H1 (cell line): ENCODE results near the gene MIX23. TPM values are rescaled to one million over a fixed set of nuclear protein-coding genes. Genes with fewer than 3 reads are reported as not detected.

Experiments used
- CTCF ChIA-PET: fragments of 300-600 bp; sonication (Branson Sonifier 250); formaldehyde crosslinking; loops from one replicate; lab custom pipeline; 2021; ENCODE audit not compliant: partially characterized antibody; lab: Charles Lee
- POLR2A ChIA-PET: fragments of 300-600 bp; sonication (Branson Sonifier 250); formaldehyde crosslinking; loops from one replicate; lab custom pipeline; 2021; ENCODE audit warnings: inconsistent platforms; ENCODE audit not compliant: partially characterized antibody; lab: Charles Lee
- DNase-seq, 2 experiments: peaks; one replicate each; pipeline versions ENCODE4 v3.0.0 to v3.0.0-alpha.2; 2010 to 2022; ENCODE audit warnings: low spot score in 2 of 2, low read depth in 1 of 2, mixed read lengths in 1 of 2
- FAIRE-seq: peaks from 2 replicates; lab custom pipeline; 2011; peaks lifted over from hg19 to GRCh38; lab: Jason Lieb, UNC
- H2AFZ ChIP-seq: 2 replicates; pipeline ENCODE4 v1.8.1; 2012; ENCODE audit warnings: low read length, inconsistent platforms
- H2AK5ac ChIP-seq: 2 replicates; pipeline ENCODE4 v1.6.1; 2013; ENCODE audit warnings: low read depth, low read length
- H2BK120ac ChIP-seq: replicated peaks from 2 replicates; pipeline ENCODE3; 2013; ENCODE audit warnings: low read depth, low read length, inconsistent platforms
- H2BK12ac ChIP-seq: 2 replicates; pipeline ENCODE4 v1.6.1; 2013; ENCODE audit warnings: low read depth, low read length
- H2BK15ac ChIP-seq: 2 replicates; pipeline ENCODE4 v1.6.1; 2013; ENCODE audit warnings: low read length
- H2BK20ac ChIP-seq: 2 replicates; pipeline ENCODE4 v1.6.1; 2013; ENCODE audit warnings: low read length
- H2BK5ac ChIP-seq: 2 replicates; pipeline ENCODE4 v1.6.1; 2013; ENCODE audit warnings: low read depth, low read length
- H3K14ac ChIP-seq: 2 replicates; pipeline ENCODE4 v1.6.1; 2013; ENCODE audit warnings: inconsistent platforms; ENCODE audit not compliant: insufficient read length
- H3K18ac ChIP-seq: 2 replicates; pipeline ENCODE4 v1.6.1; 2013; ENCODE audit warnings: low read length; ENCODE audit errors: extremely low read depth
- H3K23ac ChIP-seq: 2 replicates; pipeline ENCODE4 v1.6.1; 2013; ENCODE audit warnings: inconsistent platforms; ENCODE audit not compliant: insufficient read length
- H3K23me2 ChIP-seq: 2 replicates; pipeline ENCODE4 v1.6.1; 2013; ENCODE audit warnings: low read depth, low read length
- H3K27ac ChIP-seq: 2 replicates; pipeline ENCODE4 v1.6.1; 2011; ENCODE audit warnings: low read depth, low read length, inconsistent platforms
- H3K27me3 ChIP-seq, 4 experiments: replicated peaks in 1 of 4; 1 replicate in 1 of 4; 2 replicates in 3 of 4; pipeline versions ENCODE4 v1.6.1 to v1.8.1; 2011 to 2013; ENCODE audit warnings: low read length in 3 of 4, mild to moderate bottlenecking in 3 of 4, inconsistent platforms in 2 of 4, mixed read lengths in 2 of 4, moderate library complexity in 1 of 4; ENCODE audit not compliant: control insufficient read depth in 3 of 4, insufficient read depth in 3 of 4; ENCODE audit errors: extremely low read depth in 1 of 4
- H3K36me3 ChIP-seq, 4 experiments: 2 replicates each; pipeline versions ENCODE4 v1.6.1 to v1.8.1; 2011 to 2013; ENCODE audit warnings: mild to moderate bottlenecking in 4 of 4, low read length in 3 of 4, moderate library complexity in 2 of 4, control low read depth in 1 of 4, inconsistent platforms in 1 of 4; ENCODE audit not compliant: insufficient read depth in 4 of 4, control insufficient read depth in 2 of 4
- H3K4ac ChIP-seq: replicated peaks from 2 replicates; pipeline ENCODE3; 2013; ENCODE audit warnings: low read length, low read depth, mixed read lengths, inconsistent platforms; ENCODE audit not compliant: insufficient read length
- H3K4me1 ChIP-seq, 4 experiments: replicated peaks in 1 of 4; 1 replicate in 1 of 4; 2 replicates in 3 of 4; pipeline versions ENCODE4 v1.6.1 to v1.8.1; 2011 to 2013; ENCODE audit warnings: low read length in 3 of 4, inconsistent platforms in 2 of 4, mixed read lengths in 1 of 4; ENCODE audit not compliant: insufficient read depth in 4 of 4, control insufficient read depth in 3 of 4
- H3K4me2 ChIP-seq, 2 experiments: 2 replicates each; pipeline versions ENCODE4 v1.6.1 to v1.8.1; 2011 to 2013; ENCODE audit warnings: low read depth in 2 of 2, low read length in 2 of 2, control low read depth in 1 of 2, inconsistent platforms in 1 of 2, mild to moderate bottlenecking in 1 of 2; ENCODE audit not compliant: insufficient read depth in 1 of 2
- H3K4me3 ChIP-seq, 4 experiments: fragments of 200-600, 300-600 bp in 1 of 4; sonication (generic), shearing (Covaris generic), sonication (Bioruptor Twin) in 1 of 4; 2 replicates each; pipeline versions ENCODE4 v1.5.1 to v1.8.1; 2011 to 2016; ENCODE audit warnings: low read length in 4 of 4, low read depth in 3 of 4, control low read depth in 2 of 4, inconsistent platforms in 2 of 4, mild to moderate bottlenecking in 2 of 4, mixed read lengths in 1 of 4, moderate library complexity in 1 of 4; ENCODE audit not compliant: insufficient read depth in 2 of 4; ENCODE audit errors: extremely low read depth in 1 of 4
- H3K56ac ChIP-seq: replicated peaks from 2 replicates; pipeline ENCODE3; 2013; ENCODE audit warnings: low read depth, mild to moderate bottlenecking, mixed read lengths, low read length, inconsistent platforms; ENCODE audit not compliant: insufficient read length
- H3K79me1 ChIP-seq: 2 replicates; pipeline ENCODE4 v1.6.1; 2013; ENCODE audit warnings: low read depth, low read length, control low read depth
- H3K79me2 ChIP-seq, 2 experiments: 2 replicates each; pipeline versions ENCODE4 v1.6.1 to v1.8.1; 2012 to 2013; ENCODE audit warnings: low read length in 2 of 2, mild to moderate bottlenecking in 2 of 2, inconsistent platforms in 1 of 2; ENCODE audit not compliant: insufficient read depth in 2 of 2, control insufficient read depth in 1 of 2
- H3K9ac ChIP-seq, 4 experiments: replicated peaks in 1 of 4; 1 replicate in 1 of 4; 2 replicates in 3 of 4; pipeline versions ENCODE4 v1.6.1 to v1.8.1; 2011 to 2013; ENCODE audit warnings: low read depth in 3 of 4, low read length in 3 of 4, control low read depth in 2 of 4, mild to moderate bottlenecking in 2 of 4, moderate library complexity in 2 of 4, inconsistent platforms in 1 of 4; ENCODE audit errors: extremely low read depth in 1 of 4
- H3K9me3 ChIP-seq, 2 experiments: 2 replicates each; pipeline versions ENCODE4 v1.6.1 to v1.8.1; 2012 to 2013; ENCODE audit warnings: mild to moderate bottlenecking in 2 of 2, moderate library complexity in 2 of 2, control low read depth in 1 of 2, inconsistent platforms in 1 of 2, low read depth in 1 of 2, low read length in 1 of 2, mixed read lengths in 1 of 2; ENCODE audit not compliant: insufficient read depth in 2 of 2
- H4K20me1 ChIP-seq, 2 experiments: replicated peaks in 1 of 2; 2 replicates each; pipeline versions ENCODE3 to v1.8.1; 2011 to 2013; ENCODE audit warnings: inconsistent platforms in 2 of 2, low read length in 2 of 2, mild to moderate bottlenecking in 1 of 2; ENCODE audit not compliant: insufficient read depth in 2 of 2, control insufficient read depth in 1 of 2
- H4K5ac ChIP-seq: 2 replicates; pipeline ENCODE4 v1.6.1; 2013; ENCODE audit warnings: low read length, low read depth, mixed read lengths, inconsistent platforms; ENCODE audit not compliant: insufficient read length
- H4K8ac ChIP-seq: 2 replicates; pipeline ENCODE4 v1.8.0; 2013; ENCODE audit warnings: mild to moderate bottlenecking, moderate library complexity, low read length, inconsistent platforms; ENCODE audit not compliant: insufficient read depth; ENCODE audit errors: extremely low read depth
- H4K91ac ChIP-seq: replicated peaks from 2 replicates; pipeline ENCODE3; 2013; ENCODE audit warnings: low read length, mixed read lengths, inconsistent platforms; ENCODE audit not compliant: insufficient read length
- ASH2L ChIP-seq: fragments of 200-600, 300-600 bp; sonication (generic); IDR thresholded peaks from one replicate; pipeline ENCODE4 v1.7.1; 2017; ENCODE audit warnings: low read length
- NANOG ChIP-seq: IDR thresholded peaks from 2 replicates; pipeline ENCODE4 v1.6.1; 2011; ENCODE audit warnings: low read length, low read depth, mild to moderate bottlenecking, inconsistent platforms; ENCODE audit not compliant: insufficient read depth, poor library complexity, severe bottlenecking
- RFX5 ChIP-seq: IDR thresholded peaks from 2 replicates; pipeline ENCODE4 v1.6.1; 2011; ENCODE audit warnings: low read depth, low read length, improper control_type of control experiment, borderline replicate concordance
- WGBS, 2 experiments: shearing (Covaris generic) in 1 of 2; methylation state at CpG; one replicate each; pipeline versions ENCODE4 v1.1.6 to v1.1.7; 2013 to 2015; ENCODE audit warnings: low lambda C conversion rate in 2 of 2, mixed read lengths in 2 of 2, inconsistent platforms in 1 of 2, low coverage in 1 of 2, missing lambda C conversion rate in 1 of 2; ENCODE audit not compliant: insufficient replicate concordance in 2 of 2, insufficient coverage in 1 of 2, insufficient read length in 1 of 2; ENCODE audit errors: extremely low coverage in 1 of 2, missing lambda C conversion rate in 1 of 2; 5-methylcytosine and 5-hydroxymethylcytosine counted together
- polyA plus RNA-seq, 7 experiments: library from polyadenylated mRNA; depleted of rRNA in 3 of 7; stranded (reverse) in 5 of 7; unstranded in 2 of 7; fragments of >200 nt in 5 of 7; fragments of 200-250 nt in 2 of 7; gene quantifications; 1 replicate in 5 of 7; 2 replicates in 1 of 7; 4 replicates in 1 of 7; pipeline versions ENCODE4 v1.2.1 to v1.2.3, GENCODE V29; 2011 to 2013; ENCODE audit warnings: missing spikeins in 2 of 7, mixed read lengths in 2 of 7
- total RNA-seq: library from RNA; stranded (reverse); fragmentation: NEBNext Ultra II Directional; extraction: Animal tissue kit (Norgen Biotek cat#: 25700); gene quantifications from 2 replicates; pipeline ENCODE4 v1.2.1, GENCODE V29; 2021

The MIX23 gene
- total and polyA plus RNA-seq, 2 of the 8 experiments (the other 6 are each of a cell fraction or from before 2014, with no cell fraction given): 22.1 to 69.6 TPM

DNA sequence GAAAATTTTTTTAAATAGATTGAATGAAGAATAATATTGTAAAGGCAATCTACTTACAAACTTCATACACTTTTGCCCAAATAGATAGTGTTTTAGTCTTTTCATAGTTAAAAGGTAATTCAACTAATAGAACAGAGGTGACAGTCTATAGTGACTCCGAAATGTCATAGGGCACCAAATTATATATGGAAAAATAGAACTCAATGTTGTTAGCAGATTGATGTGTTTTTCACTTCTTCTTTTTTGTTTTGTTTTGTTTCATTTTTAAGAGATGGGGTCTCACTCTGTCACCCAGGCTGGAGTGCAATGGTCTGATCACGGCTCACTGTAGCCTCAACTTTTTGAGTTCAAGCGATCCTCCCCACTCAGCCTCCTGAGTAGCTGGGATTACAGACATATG is 57.3 kb downstream of the MIX23 start:
- Histone ChIP-seq H2BK120ac (no peak overlapping the region), H3K18ac (no peak overlapping the region), H4K20me1 (no peaks in the 10 kb centered on the region), H3K56ac (no peak overlapping the region), H4K5ac (no peak overlapping the region), H2BK20ac (no peak overlapping the region), H3K79me1 (no peaks in the 10 kb centered on the region), H3K4ac (no peak overlapping the region), H3K4me1 (no peaks in the 10 kb centered on the region), H3K79me2 (no peaks in the 10 kb centered on the region), H3K27me3 (no peaks in the 10 kb centered on the region), H2AK5ac (no peak overlapping the region), H3K36me3 (no peaks in the 10 kb centered on the region), H2BK15ac (no peak overlapping the region), H3K14ac (no peak overlapping the region), H4K8ac (no peak overlapping the region), H3K23ac (no peak overlapping the region), H3K23me2 (no peaks in the 10 kb centered on the region), H3K27ac (no peak overlapping the region), H3K9me3 (no peaks in the 10 kb centered on the region), H3K4me2 (no peak overlapping the region), H2BK12ac (no peak overlapping the region), H2BK5ac (no peak overlapping the region), H3K9ac (no peak overlapping the region), H4K91ac (no peak overlapping the region), H2AFZ (no peak overlapping the region), H3K4me3 (no peak overlapping the region)
- DNase-seq: no peak
- WGBS, 2 experiments: 90% methylated on average over 3 of the region's 3 CpGs; no CpG with 5 or more reads in 1 of the 2 experiments
- CTCF ChIA-PET: interaction anchor here (1.6 kb wide), 1 partner anchor 12 kb away, joined by 3 read pairs; no protein-coding TSS in a partner anchor
- POLR2A ChIA-PET: no interaction called here
- no peak for FAIRE-seq
- TF ChIP-seq ASH2L (no peak), RFX5 (no peak), NANOG (no peak)
